Measurements from ENCODE around the gene OR10J5. TPM values are rescaled to one million over a fixed set of nuclear protein-coding genes. Genes with fewer than 3 reads are reported as not detected.

The OR10J5 gene, protein sequence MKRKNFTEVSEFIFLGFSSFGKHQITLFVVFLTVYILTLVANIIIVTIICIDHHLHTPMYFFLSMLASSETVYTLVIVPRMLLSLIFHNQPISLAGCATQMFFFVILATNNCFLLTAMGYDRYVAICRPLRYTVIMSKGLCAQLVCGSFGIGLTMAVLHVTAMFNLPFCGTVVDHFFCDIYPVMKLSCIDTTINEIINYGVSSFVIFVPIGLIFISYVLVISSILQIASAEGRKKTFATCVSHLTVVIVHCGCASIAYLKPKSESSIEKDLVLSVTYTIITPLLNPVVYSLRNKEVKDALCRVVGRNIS
- total RNA-seq, result not detected in 2 replicates

DNA sequence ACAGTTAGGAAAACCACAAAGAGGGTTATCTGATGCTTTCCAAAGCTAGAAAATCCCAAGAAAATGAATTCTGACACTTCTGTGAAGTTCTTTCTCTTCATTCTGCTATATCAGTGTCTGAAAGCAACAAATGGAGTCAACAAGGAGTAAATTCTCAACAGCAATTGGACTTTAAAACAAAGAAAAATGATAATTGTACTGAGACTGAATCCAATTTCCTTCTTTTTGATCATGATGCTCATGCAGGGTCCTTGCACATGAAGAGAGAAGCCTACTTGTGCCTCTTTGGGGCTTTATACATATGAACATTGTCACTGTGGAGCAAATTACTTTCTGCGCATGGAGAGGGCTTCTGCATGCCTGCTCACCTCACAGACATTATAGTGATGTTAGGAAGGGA is at the start of gene OR10J5:
Gene OR10J5, minus strand, starts transcription at position 101 of the 400 bp plus-strand sequence. Its CDS starts 0 bp downstream, at position 101.

Other genes with a start within 250 kb of the OR10J5 start
- not detected in 2 replicates for gene FCER1A, start 233.7 kb downstream of the OR10J5 start, total RNA-seq
- gene OR10J4, start 103.8 kb downstream of the OR10J5 start, total RNA-seq, result not detected in 2 replicates
- gene OR10J1, start 96.3 kb downstream of the OR10J5 start, total RNA-seq, result not detected in 2 replicates
- not detected in 2 replicates for gene APCS, start 51.8 kb upstream of the OR10J5 start, total RNA-seq
- not detected in 2 replicates for gene CRP, start 178.6 kb upstream of the OR10J5 start, total RNA-seq
- 11.3 and 14.6 TPM in 2 replicates for gene DUSP23, start 245.0 kb upstream of the OR10J5 start, total RNA-seq